ENCODE measurements around the gene IPMK. TPM values are rescaled to one million over a fixed set of nuclear protein-coding genes. Genes with fewer than 3 reads are reported as not detected.
"Not testable (repeated sequence)": the region's sequence is repeated elsewhere in the genome, so short reads cannot be mapped to it uniquely, and the experiment has no call there.

IPMK gene
- total RNA-seq, 1 donor = 10.9 TPM

DNA sequence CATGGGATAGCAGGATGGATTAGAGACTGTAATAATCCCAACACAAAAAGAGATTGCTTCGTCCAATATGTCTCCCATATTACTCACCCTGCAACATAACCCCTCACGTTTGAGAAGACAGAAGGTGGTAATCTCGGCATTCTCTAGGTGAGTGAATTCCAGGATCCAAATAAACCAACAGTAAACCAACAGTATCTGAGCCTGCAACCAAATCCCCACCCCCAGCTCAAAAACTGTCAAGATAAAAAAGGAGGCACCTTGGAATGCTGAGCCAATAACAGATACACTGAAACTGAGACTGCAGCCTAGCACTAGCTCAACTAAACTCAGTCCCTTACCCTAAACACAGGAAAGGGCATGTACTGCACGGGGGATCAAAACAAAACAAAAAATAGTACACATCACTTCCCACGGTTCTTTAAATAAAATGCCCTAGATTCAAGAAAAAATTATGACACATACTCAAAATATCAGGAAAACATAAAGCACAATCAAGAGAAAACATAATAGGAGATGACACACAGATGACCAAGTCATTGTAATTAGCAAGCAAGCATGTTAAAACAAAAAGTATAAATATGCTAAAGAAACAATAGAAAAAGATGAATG lies 28.0 kb downstream of the IPMK start:
- Histone ChIP-seq H2AFZ (ENCODE audit: low read length) (no peak overlapping the region), H3K4me2 (ENCODE audit: insufficient read depth, low read length) (peak overlapping the region; percentile 53), H3K27ac (ENCODE audit: low read depth, low read length) (peak overlapping the region; percentile 59), H3K4me1 (ENCODE audit: insufficient read depth, low read length) (peaks cover 41% of the 10 kb centered on the region), H3K27me3 (ENCODE audit: insufficient read depth, low read length) (no peaks in the 10 kb centered on the region), H3K79me2 (ENCODE audit: insufficient read depth, low read length) (peaks cover 17% of the 10 kb centered on the region), H3K36me3 (ENCODE audit: insufficient read depth, low read length) (no peaks in the 10 kb centered on the region), H4K20me1 (ENCODE audit: insufficient read depth, low read length) (no peaks in the 10 kb centered on the region), H3K9me3 (ENCODE audit: low read depth, low read length) (no peaks in the 10 kb centered on the region), H3K4me3 (ENCODE audit: insufficient read depth, low read length) (peak overlapping the region; percentile 12)
- TF ChIP-seq, protein P1, sequence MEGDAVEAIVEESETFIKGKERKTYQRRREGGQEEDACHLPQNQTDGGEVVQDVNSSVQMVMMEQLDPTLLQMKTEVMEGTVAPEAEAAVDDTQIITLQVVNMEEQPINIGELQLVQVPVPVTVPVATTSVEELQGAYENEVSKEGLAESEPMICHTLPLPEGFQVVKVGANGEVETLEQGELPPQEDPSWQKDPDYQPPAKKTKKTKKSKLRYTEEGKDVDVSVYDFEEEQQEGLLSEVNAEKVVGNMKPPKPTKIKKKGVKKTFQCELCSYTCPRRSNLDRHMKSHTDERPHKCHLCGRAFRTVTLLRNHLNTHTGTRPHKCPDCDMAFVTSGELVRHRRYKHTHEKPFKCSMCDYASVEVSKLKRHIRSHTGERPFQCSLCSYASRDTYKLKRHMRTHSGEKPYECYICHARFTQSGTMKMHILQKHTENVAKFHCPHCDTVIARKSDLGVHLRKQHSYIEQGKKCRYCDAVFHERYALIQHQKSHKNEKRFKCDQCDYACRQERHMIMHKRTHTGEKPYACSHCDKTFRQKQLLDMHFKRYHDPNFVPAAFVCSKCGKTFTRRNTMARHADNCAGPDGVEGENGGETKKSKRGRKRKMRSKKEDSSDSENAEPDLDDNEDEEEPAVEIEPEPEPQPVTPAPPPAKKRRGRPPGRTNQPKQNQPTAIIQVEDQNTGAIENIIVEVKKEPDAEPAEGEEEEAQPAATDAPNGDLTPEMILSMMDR (IDR thresholded peaks at IDR 0.05; ENCODE audit: extremely low read depth, low read depth, low read length) = no peak
- DNase-seq (ENCODE audit: insufficient read length, low spot score, missing footprints) = peak; percentile 74

DNA sequence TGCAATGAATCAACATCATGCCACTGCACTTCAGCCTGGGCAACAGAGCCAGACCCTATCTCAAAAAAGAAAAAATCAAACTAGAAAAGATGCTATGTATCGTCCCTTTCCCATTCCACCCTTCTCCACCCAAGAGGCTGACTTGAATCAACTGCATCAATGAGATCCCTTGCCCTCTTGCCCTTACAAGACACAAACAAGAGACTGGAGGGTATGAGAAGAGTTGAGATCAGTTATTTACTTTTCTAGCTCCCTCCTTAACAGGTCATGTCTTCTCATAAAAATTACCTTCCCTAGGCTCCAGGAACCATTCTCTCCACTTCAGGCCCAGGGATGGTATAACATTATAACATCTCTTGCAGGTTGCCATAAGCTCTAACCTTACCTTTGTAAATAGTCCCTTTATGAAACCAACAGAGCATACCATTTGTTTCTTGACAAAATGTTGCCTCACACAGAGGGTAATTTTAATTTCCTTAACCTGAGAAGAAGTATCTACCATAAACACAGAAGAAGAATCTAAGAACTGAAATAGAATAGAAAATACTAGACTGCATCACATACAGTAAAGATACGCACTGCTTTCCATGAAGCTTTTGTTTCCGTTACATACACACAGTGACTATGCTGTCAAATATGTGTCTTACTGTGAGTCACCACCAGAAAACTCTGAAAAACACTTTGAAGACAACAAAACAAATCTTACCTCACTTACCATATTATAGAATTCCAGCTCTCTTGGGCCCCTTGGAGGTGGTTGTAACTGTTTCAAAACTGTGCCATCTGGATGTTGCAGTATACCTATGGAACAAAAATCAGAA lies 30.5 kb downstream of the IPMK start:
- peaks cover 12% of the 10 kb centered on the region for H3K79me2 ChIP-seq (ENCODE audit: insufficient read depth, low read length)
- no peaks in the 10 kb centered on the region for H3K36me3 ChIP-seq (ENCODE audit: insufficient read depth, low read length)
- TF ChIP-seq, protein P1 (IDR thresholded peaks at IDR 0.05; ENCODE audit: extremely low read depth, low read depth, low read length) = no peak
- H3K4me1 ChIP-seq (ENCODE audit: insufficient read depth, low read length) = peaks cover 41% of the 10 kb centered on the region
- H3K27me3 ChIP-seq (ENCODE audit: insufficient read depth, low read length) = no peaks in the 10 kb centered on the region
- H2AFZ ChIP-seq (ENCODE audit: low read length) = peak overlapping the region; percentile 34
- peak; percentile 73 for DNase-seq (ENCODE audit: insufficient read length, low spot score, missing footprints)
- H3K4me3 ChIP-seq (ENCODE audit: insufficient read depth, low read length) = peak overlapping the region; percentile 34
- H3K27ac ChIP-seq (ENCODE audit: low read depth, low read length) = peak overlapping the region; percentile 87
- H3K9me3 ChIP-seq (ENCODE audit: low read depth, low read length) = no peaks in the 10 kb centered on the region
- H3K4me2 ChIP-seq (ENCODE audit: insufficient read depth, low read length) = peak overlapping the region; percentile 66
- no peaks in the 10 kb centered on the region for H4K20me1 ChIP-seq (ENCODE audit: insufficient read depth, low read length)

DNA sequence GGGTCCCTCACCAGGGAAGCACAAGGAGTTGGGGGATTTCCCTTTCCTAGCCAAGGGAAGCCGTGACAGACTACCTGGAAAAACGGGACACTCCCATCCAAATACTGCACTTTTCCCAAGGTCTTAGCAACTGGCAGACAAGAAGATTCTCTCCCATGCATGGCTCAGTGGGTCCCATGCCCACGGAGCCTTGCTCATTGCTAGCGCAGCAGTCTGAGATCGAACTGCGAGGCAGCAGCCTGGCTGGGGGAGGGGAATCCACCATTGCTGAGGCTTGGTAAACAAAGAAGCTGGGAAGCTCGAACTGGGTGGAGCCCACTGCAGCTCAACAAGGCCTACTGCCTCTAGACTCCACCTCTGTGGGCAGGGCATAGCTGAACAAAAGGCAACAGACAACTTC lies 37.8 kb downstream of the IPMK start:
- not testable (repeated sequence) for H2AFZ ChIP-seq (ENCODE audit: low read length)

DNA sequence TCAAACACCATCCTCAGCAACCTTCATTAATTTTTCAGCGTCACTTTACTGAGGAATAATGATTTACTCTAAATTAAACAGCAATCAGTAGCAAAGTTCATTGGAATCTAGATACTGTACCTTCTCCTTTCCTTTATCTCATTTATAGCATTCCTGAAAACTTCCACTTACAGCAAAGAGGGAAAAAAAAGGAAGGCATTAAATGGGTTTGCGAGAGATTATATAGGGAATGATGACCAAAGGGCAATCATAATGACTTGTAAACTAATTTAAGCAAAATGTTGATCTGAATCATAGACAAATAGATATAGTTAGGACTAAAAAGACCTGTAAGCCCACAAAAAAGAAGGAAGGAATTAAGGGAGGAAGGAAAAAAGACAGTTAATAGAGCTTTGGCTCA lies 42.0 kb downstream of the IPMK start:
- no peak overlapping the region for H3K27ac ChIP-seq (ENCODE audit: low read depth, low read length)
- H3K36me3 ChIP-seq (ENCODE audit: insufficient read depth, low read length) = no peaks in the 10 kb centered on the region
- no peaks in the 10 kb centered on the region for H4K20me1 ChIP-seq (ENCODE audit: insufficient read depth, low read length)
- no peaks in the 10 kb centered on the region for H3K9me3 ChIP-seq (ENCODE audit: low read depth, low read length)
- DNase-seq (ENCODE audit: insufficient read length, low spot score, missing footprints) = no peak
- H3K27me3 ChIP-seq (ENCODE audit: insufficient read depth, low read length) = no peaks in the 10 kb centered on the region
- H3K79me2 ChIP-seq (ENCODE audit: insufficient read depth, low read length) = no peaks in the 10 kb centered on the region
- H3K4me2 ChIP-seq (ENCODE audit: insufficient read depth, low read length) = no peak overlapping the region
- TF ChIP-seq, protein P1 (IDR thresholded peaks at IDR 0.05; ENCODE audit: extremely low read depth, low read depth, low read length) = no peak
- H3K4me1 ChIP-seq (ENCODE audit: insufficient read depth, low read length) = peaks cover 9% of the 10 kb centered on the region
- no peak overlapping the region for H3K4me3 ChIP-seq (ENCODE audit: insufficient read depth, low read length)
- H2AFZ ChIP-seq (ENCODE audit: low read length) = no peak overlapping the region

More for the DNA sequence above, 37.8 kb downstream of the IPMK start:
- not testable (repeated sequence) for H4K20me1 ChIP-seq (ENCODE audit: insufficient read depth, low read length); H3K4me3 ChIP-seq (ENCODE audit: insufficient read depth, low read length); DNase-seq (ENCODE audit: insufficient read length, low spot score, missing footprints); H3K27me3 ChIP-seq (ENCODE audit: insufficient read depth, low read length); H3K4me2 ChIP-seq (ENCODE audit: insufficient read depth, low read length); H3K4me1 ChIP-seq (ENCODE audit: insufficient read depth, low read length); H3K27ac ChIP-seq (ENCODE audit: low read depth, low read length); H3K79me2 ChIP-seq (ENCODE audit: insufficient read depth, low read length); H3K36me3 ChIP-seq (ENCODE audit: insufficient read depth, low read length); H3K9me3 ChIP-seq (ENCODE audit: low read depth, low read length)

All from osteoblast (primary cell).